ENCODE results near the gene GFM1. TPM values are rescaled to one million over a fixed set of nuclear protein-coding genes. Genes with fewer than 3 reads are reported as not detected.

Gene GFM1
- 26.6 and 27.1 TPM in 2 replicates for total RNA-seq

DNA sequence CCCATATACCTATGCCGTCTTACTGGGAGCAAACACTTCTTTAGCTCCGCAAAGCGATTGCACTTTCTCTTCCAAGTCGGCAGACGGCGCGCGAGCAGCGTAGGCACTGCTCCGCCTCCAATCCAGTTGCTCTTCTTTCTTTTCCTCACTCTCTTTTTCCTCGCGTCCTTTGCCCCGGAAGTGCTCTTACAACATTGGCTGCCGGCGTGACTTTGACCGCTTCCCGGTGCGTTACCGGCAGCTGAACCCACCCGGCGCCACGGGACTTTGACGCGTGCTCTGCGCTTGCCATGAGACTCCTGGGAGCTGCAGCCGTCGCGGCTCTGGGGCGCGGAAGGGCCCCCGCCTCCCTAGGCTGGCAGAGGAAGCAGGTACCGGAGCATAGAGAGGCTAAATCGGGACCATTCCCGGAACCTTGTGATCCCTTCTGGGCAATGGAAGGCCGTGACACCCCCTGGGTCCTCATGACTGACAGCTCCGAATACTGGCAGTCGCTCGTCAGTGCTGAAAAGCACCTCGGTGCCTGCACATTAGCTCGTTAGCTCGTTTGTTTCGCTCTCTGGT, at the start of gene GFM1:
GFM1 (plus strand) TSS at position 183 of the 564 bp plus-strand sequence; CDS start at position 291, 108 bp downstream.

DNA sequence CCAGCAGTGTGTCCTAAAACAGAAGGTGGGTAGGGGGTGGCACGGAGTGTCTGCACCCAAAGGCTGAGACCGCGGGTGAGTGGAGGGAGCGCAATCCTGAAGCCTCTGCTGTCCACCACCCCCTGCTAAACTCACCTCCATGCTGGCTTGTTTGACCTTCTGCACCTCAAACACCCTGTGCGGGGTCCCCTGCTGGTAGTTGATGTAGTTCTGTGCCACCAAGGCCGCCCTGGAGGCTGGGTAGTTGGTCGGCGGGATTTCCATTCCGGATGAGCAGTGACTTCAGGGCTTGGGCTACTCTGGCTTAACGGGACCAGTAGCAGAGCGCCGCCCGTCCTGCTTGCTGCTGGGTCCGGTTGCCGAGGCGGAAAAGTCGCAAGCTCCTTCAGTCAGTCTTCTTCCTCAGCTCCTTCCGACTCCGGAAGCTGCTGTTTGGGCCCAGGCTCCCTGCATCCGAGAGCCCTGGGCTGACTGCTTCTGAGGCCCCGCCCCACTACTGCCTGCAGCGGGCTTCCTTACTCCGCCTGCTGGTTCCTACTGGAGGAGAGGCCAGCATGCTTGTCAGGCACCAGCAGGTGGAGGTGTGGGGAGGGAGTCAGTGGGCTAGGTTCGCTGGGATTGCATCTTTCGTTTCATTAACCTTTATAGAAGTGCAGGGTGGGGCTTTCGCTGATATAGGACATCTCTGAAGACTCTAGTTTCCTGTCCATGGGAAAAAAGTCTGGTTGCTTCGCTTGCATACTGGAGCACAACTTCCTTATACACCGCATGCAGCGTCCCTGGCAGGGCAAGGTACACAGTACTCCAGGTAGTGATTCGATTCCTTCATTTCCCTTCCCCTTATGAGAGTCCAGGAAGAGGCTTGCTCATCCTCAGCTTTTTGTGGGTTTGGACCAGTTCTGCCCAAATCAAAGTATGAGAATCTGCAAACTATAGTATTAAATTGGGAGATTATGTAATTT, 28.2 kb downstream of the GFM1 start, which contains the start of gene LXN:
LXN (minus strand) TSS at position 434 of the 962 bp plus-strand sequence; CDS start at position 264, 170 bp downstream.

DNA sequence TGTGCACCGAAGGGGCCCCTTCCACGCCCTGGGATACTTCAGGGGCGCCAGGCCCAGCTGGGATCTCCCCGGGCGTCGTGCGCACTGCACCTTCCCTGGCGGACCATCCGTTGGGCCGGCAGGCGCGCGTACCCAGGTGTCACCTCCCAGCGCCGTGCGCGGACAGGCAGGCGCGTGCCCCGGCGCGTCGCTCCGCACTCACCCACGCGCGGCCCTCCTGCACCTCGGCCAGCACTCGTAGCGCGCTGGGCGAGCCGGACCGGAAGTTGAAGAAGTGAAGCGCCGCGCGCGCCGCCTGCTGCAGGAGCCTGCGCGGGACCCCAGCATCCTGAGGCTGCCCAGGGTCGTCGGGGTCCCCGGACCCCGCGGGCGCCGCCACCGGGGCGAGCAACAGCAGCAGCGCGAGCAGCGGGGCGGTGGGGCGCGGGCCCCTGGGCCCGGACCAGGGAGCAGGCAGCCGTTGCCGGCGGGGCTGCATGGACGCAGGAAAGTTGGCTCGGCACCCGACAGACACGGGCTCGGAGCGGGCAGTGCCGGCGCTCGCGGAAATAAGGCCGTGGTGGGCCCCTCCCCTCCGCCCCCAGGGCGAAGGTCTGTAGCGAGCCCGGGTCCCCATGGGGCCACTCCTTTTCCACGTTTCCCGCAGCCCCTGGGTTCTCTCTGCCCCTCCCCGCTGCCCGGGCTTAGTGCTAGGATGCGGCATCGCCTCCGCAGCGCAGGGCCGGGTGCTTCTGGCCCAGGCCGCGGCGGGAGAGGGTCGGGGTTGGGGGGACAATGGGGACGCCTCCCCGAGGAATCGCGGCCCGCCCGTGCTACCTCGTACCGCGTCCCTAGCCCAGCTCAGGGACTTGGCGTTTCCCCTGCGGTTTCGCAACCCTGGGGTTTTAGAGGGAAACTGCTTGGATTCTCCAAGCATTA, 87.9 kb downstream of the GFM1 start, which contains the start of gene RARRES1:
RARRES1 (minus strand) TSS at position 520 of the 918 bp plus-strand sequence; CDS start at position 478, 42 bp downstream.

Other genes with a start within 250 kb of the GFM1 start
- 4.9 and 16.8 TPM in 2 replicates for gene MLF1, start 73.3 kb upstream of the GFM1 start, total RNA-seq
- 30.5 and 43.9 TPM in 2 replicates for gene LXN, start 28.1 kb downstream of the GFM1 start, total RNA-seq
- 5.8 and 13.9 TPM in 2 replicates for gene RARRES1, start 87.9 kb downstream of the GFM1 start, total RNA-seq
- 65.6 and 68.8 TPM in 2 replicates for gene MFSD1, start 157.5 kb downstream of the GFM1 start, total RNA-seq

Data from cardiac atrium fibroblast (primary cell).